HG02973 (cell line): Measurements from ENCODE around the gene GCNT2.
A peak's percentile ranks its signal among the peaks of the same experiment; 100 is the strongest.
"Not testable (repeated sequence)": the region's sequence is repeated elsewhere in the genome, so short reads cannot be mapped to it uniquely, and the experiment has no call there.

ENCODE experiments used
- ATAC-seq: cut with Tn5 transposase; IDR thresholded peaks from one replicate; pipeline ENCODE4 v1.9.1; 2021; ENCODE audit warnings: moderate library complexity; ENCODE audit not compliant: unreplicated experiment

GCNT2 gene

DNA sequence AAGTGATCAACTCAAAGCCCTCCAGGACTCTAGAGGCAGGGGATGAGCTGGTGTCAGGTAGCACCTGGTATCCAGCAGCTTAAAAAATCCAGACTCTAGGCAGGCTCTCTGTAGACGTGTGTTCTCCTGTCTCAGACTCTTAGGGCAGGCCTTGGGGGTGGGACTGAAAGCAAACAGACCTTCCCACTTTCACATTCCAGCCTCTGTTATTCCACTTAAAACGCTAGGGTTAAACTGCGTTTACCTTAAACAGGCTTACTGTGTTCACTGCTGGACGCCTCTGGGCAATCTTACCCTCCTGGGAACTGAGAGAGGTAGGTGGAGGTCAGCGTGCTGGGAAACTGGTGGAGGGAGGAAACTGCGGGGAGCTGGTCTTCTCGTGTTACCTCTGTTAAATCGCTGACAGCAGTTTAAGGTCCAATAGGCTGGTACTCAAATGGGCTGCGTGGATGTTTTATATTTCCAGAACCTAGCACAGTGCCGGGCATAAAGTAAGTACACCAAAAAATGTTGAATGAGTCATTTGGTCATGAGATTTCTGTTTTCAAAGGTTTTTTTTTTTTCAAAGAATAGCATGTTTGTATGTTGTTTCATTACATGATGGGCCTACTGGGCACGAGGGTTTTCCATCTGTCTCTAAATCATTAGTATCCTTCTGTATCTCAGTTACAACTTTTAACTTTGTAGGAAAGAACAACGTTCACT is at the start of gene GCNT2:
Gene GCNT2, plus strand, starts transcription at position 248 of the 705 bp plus-strand sequence. CDS start 7,561 bp downstream, outside the sequence.
- ATAC-seq = peak; percentile 38

DNA sequence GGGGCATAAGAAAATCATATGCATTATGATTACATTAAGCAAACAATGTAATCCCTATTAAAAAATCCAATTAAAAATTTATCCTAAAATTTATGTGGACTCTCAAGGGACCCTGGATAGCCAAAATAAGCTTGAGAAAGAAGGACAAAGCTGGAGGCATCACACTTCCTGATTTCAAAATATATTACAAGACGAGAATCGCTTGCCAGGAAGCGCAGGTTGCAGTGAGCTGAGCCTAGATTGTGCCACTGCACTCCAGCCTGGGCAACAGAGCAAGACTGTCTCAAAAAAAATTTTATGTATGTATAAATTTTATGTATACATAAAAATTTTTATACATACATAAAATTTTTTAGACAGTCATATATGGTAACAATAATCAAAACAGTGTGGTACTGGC is 48.5 kb upstream of the GCNT2 start:
- no peak for ATAC-seq

DNA sequence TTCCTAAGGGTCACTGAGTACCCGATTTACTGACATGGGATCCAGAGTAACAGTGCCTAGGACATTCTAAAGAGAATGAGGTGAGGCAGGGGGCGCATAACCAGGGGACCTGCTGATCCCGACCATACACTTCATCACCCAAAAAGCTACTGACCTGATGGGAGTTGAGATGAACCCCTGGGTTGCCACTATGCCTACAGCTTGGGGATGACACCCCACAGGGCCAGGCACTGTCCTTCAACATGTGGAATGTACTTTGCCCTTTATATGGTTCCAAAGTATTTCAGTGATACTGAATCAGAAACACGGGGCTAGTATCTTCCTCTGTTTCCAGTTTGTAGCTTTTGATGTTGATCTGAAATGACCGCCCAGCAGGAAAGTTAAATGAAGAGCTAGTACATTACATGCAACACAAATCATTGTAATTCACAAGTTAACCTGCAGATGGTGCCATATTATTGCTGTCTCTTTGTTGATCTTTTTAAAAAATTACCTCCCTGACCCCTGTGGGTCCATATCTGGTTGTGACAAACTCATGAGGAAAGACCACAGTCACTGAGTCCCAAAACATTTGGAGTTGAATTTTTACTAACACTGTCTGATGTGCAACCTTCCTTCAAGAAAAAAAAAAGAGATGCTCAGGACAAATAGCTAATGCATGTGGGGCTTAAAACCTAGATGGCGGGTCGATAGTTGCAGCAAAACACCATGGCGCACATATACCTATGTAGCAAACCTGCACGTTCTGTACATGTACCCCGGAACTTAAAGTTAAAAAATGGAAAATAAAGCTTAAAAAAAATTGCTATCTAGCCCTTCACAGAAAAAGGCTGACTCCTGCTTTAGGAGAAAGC is 42.7 kb upstream of the GCNT2 start:
- ATAC-seq = no peak

DNA sequence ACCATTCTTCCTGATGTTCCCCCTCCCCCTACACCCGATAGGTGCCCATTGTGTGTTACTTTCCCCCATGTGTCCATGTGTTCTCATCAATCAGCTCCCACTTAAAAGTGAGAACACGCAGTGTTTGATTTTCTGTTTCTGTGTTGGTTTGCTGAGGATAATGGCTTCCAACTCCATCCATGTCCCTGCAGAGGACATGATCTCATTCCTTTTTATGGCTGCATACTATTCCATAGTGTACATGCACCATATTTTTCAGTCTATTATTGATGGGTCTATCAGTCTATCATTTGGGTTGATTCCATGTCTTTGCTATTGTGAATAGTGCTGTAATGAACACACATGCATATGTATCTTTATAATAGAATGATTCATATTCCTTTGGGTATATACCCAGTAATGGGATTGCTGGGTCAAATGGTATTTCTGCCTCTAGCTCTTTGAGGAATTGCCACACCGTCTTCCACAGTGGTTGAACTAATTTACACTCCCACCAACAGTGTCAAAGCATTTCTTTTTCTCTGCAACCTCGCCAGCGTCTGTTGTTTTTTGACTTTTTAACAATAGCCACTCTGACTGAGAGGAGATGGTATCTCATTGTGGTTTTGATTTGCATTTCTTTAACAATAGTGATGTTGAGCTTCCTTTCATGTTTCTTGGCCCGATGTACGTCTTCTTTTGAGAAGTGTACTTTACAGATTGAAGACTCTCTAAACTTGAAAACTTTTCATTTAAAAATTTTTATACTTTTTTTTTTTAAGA is 41.0 kb upstream of the GCNT2 start:
- no peak for ATAC-seq

DNA sequence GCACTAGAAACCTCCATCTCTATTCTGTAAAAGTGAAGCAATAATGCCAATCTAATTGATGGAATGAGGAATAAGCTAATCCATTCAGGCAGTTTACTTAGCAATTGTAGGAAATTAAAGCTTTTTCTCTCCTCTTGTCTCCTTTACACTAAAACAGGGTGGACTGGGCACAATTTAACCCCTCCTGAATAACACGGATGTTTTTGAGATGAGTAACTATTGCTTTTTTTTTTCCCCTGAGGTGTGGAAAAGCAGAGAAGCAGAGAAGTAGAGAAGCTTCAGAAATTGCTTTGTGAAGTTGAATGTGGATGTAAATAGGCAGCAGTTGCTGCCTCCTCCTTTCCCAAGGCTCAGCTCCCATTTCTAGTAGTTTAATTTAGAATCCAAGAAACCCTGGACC is 40.0 kb upstream of the GCNT2 start:
- no peak for ATAC-seq

DNA sequence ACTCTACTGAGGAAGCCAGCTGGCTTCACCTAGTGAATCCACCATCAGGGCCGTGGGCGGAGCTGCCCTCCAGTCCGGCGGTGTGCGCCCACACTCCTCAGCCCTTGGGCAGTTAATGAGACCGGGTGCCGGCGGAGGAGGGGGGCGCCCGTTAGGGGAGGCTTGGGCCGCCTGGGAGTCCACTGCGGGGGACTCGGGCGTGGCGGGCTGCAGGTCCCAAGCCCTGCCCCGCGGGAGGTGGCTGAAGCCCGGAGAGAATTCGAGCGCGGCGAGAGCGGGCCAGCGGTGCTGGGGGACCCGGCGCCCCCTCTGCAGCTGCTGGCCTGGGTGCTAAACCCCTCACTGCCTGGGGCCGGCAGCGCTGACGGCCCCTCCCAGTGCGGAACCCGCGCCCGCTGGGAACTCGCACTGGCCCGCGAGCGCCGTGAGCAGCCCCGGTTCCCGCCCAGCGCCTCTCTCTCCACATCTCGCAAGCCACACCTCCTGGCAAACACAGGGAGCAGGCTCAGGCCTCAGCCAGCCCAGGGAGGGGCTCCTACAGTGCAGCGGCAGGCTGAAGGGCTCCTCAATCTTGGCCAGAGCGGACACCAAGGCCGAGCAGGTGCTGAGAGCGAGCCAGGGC is 38.4 kb upstream of the GCNT2 start:
- no peak for ATAC-seq

DNA sequence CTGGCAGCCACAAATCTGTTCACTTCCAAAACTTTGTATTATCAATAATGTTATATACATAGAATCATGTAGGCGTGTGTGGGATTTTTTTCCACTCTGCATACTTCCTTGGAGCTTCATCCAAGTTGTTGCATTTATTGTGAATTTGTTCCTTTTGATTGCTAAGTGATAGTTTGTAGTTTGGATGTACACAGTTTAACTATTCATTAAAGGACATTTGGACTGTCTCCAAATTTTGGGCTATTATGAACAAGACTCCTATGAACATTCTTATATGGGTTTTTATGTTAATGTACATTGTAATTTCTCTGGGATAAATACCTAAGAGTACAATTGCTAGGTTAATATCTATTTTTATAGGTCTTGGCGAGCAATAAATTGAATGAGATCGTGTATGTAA is 36.2 kb upstream of the GCNT2 start:
- no peak for ATAC-seq

DNA sequence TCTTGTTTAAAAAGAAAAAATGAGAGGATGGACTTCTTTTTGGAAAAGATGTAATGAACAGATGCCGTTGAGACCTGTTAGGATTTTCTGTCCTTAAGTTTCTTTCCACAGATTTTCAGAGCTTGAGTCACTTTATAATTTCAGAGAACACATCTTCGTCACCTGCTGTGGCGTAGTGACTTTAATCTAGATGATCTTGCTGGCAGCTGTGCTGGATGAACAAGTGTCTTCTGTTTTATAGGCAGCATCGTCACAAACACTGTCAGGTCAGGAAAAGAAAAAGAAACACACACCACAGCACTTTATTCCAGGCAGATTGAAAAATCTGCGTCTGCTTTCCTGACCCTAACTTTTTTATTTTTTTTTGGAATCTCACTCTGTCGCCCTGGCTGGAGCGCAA is 35.7 kb upstream of the GCNT2 start:
- ATAC-seq = no peak

DNA sequence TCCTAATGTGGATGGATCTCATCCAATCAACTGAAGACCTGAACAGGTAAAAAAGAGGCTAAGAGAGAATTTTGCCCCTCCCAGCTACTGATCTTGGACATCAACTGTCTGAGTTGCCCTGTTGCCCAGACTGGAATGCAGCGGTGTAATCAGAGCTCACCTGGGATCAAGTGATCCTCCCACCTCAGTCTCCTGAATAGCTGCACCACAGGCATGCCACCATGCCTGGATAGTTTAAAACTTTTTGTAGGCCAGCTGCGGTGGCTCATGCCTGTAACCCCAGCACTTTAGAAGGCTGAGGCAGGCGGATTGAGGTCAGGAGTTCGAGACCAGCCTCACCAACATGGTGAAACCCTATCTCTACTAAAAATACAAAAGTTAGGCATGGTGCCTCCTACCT is 34.9 kb upstream of the GCNT2 start:
- no peak for ATAC-seq

DNA sequence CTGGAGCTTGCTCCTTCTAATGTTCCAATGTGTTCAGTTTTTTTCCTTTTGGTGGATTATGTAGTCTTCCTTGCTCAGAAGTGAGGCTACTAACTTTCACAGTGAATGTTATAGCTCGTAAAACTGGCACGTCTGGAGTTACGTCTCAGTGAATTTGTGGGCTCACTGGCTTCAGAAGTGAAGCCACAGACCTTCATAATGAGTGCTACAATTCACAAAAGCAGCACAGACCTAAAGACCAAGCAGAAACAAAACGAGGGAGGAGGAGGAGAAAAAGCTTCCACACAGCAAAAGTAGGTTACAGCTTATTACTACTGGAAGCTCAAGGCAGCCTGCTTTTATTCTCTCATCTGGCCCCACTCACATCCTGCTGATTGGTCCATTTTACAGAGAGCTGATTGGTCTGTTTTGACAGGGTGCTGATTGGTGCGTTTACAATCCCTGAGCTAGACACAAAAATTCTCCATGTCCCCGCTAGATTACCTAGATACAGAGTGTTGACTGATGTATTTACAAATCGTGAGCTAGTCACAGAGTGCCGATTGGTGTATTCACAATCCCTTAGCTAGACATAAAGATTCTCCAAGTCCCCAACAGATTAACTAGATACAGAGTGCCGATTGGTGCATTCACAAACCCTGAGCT is 34.1 kb upstream of the GCNT2 start:
- ATAC-seq = not testable (repeated sequence)

DNA sequence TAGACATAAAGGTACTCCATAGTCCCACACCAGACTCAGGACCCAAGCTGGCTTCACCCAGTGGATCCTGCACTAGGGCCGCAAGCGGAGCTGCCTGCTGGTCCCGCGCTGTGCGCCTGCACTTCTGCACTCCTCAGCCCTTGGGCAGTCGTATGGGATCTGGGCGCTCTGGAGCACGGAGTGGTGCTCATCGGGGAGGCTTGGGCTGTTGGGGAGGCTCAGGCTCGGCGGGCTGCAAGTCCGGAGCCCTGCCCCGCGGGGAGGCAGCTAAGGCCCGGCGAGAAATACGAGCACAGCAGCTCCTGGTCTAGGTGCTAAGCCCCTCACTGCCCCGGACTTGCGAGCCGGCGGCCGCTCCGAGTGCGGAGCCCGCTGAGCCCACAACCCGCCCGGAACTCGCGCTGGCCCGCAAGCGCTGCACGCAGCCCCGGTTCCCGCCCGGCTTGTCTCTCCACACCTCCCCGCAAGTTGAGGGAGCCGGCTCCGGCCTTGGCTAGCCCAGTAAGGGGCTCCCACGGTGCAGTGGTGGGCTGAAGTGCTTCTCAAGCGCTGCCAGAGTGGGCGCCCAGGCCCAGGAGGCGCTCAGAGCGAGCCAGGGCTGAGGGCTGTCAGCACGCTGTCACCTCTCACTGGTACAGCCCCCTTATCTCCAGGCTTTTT is 33.4 kb upstream of the GCNT2 start:
- ATAC-seq = no peak

DNA sequence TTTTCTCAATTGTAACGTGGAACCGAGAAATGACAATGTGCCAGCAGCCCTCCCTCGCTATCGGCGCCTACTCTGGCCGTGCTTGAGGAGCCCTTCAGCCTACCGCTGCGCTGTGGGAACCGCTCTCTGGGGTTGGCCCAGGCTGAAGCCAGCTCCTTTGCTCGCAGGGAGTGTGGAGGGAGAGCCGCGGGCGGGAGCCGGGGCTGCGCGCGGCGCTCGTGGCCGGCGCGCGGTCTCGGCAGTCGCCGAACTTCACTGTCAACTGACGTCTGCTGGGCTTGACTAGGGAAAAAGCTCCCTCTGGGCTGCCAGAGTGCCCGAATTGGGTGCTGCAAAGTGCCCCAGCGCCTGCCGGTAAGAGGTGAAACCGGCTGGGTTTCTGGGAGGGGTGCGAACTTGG is 29.7 kb upstream of the GCNT2 start:
- ATAC-seq = no peak

DNA sequence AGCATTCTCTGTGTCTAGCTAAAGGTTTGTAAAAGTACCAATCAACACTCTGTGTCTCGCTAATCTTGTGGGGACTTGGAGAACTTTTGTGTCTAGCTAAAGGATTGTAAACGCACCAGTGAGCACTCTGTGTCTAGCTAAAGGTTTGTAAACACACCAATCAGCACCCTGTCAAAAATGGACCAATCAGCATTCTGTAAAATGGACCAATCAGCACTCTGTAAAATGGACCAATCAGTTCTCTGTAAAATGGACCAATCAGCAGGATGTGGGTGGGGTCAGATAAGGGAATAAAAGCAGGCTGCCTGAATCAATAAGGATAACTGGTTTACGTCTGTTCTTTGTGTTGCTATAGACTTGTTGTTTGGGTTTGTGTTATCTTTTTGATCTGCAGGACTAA is 29.2 kb upstream of the GCNT2 start:
- not testable (repeated sequence) for ATAC-seq

DNA sequence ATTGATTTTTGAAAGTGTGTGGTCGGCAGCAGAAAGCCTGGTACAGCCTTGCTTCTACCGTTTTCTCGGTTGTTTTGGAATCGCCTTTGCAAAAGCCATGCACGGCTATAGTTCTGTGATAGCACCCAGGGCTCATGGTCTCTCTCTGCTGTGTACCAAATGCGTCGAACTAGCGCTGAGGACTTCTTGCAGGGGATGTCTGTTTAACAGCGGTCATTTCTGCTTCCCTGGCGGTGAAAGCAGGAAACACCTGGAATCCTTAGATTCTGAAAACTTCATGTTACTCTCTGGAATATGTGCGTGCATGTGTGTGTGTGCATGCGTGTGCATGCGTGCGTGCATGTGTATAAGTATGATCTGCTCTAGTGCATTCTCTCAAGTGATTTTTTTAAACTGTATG is 26.1 kb upstream of the GCNT2 start:
- no peak for ATAC-seq

DNA sequence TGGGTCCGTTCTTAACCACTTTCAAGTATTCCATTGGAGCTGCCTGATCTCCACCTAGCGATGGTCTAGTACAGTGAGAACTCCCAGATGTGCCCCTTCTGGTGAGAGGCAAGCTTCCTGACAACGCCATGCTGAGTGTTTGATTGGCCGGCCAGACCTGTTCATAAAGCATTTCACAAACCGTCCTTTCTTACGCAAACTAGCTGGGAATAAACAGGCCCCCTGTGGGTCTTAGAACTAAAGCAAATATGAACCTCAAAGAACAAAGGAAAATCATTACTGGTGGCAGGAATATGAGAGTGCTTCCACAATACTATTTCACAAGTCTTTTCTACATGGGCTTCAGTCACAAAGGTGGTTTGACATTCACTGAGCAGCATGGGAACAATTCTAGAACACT is 15.6 kb upstream of the GCNT2 start:
- ATAC-seq = no peak

DNA sequence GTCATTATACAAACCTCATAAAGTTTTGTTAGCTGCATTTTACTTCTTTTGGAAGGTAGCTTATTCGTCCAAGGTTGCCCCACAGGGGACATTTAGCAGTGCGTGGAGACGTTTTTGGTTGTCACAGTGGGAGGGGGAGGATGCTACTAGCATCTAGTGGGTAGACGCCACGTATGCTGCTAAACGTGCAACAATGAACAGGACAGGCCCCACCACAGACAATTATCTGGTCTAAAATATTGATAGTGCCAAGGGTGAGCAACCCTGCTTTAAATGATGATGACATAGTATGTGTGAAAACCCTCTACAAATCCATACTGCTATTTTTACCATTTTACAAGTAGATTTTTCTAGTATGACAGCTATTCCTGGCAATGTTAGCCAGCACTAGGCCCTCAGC is 13.9 kb upstream of the GCNT2 start:
- no peak for ATAC-seq

DNA sequence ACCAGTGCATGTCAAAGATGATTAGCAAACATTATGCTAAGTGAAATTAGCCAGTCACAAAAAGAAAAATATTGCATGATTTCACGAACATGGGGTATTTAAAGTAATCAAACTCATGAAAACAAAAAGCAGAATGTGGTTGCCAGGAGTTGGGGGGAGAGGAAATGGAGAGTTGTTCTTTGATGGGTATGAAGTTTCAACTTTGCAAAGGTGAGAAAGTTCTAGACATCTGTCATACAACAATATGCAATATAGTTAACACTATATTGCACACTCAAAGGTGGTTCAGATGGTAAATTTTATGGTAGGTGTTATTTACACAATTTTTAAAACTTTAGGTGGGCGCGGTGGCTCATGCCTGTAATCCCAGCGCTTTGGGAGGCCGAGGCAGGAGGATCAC is 13.4 kb upstream of the GCNT2 start:
- ATAC-seq = no peak

DNA sequence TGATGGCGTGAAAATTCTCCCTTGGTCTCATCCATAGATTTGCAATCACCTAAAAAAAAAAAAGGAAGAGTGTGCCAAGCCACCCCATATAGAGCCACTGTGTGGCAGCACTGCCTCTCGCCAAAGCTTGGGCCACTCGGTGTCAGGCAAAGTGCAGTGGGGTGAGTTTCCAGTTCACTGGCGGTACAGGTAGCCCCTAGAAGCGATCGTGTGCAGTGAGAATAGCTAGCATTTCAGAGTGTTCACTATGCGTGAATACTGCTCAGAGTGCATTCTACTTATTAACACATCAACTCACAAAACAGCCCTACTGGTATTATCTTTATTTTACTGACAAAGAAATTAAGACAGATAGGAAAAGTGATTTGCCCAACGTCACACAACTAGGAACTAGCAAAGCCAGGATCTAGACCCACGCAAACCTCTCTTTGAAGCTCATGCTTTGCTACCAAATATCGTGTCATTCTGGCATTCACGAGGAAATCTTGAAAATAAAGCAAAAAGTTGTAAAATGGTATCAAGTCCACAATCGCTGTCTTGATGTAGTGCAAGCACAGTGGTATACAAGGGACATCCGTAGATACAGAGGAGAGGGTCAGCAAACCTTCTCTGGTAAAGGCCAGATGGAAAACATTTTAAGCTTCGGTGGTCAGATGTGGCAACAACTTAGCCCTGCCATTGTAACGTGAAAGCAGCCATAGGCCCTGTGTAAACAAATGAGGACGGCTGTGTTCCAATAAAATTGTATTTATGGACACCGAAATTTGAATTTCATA is 10.4 kb upstream of the GCNT2 start:
- peak; percentile 94 for ATAC-seq

DNA sequence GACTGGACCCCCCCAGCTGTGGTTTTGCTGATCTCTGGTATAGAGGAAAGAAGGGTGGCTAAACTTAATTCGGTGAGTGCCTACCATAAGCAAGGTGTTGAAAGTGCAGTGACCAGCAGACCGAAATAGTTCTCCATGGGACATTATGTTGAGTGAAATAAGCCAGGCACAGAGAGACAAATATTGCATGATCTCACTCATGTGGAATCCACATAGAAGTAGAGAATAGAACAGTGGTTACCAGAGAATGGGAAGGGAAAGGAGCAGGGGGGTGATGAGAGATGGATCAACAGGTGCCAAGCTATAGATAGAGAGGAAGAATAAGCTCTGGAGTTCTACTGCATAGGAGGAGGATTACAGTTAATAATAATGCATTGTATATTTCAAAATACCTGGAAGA is 9.7 kb upstream of the GCNT2 start:
- ATAC-seq = no peak
